ENCODE data around the gene HBM. TPM values are rescaled to one million over a fixed set of nuclear protein-coding genes. Genes with fewer than 3 reads are reported as not detected.
"Not testable (repeated sequence)": the region's sequence is repeated elsewhere in the genome, so short reads cannot be mapped to it uniquely, and the experiment has no call there.

HBM gene
- total RNA-seq, 1 experiment from 2014 or later: not detected

DNA sequence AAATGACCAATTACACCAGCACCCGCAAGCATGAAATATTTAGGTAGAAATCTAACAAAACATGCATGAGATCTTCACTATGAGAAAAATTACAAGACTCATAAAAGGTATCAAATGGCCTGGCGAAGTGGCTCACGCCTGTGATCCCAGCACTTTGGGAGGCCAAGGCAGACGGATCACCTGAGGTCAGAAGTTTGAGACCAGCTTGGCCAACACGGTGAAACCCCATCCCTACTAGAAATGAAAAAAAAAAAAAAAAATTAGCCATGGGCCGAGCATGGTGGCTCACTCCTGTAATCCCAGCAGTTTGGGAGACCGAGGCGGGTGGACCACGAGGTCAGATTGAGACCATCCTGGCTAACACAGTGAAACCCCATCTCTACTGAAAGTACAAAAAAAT is 38.3 kb downstream of the HBM start:
- H3K4me3 ChIP-seq (ENCODE audit: insufficient read depth, low read depth, low read length); DNase-seq; H3K27me3 ChIP-seq (ENCODE audit: control insufficient read depth, insufficient read depth, low read length): not testable (repeated sequence)
- peaks cover 31% of the 10 kb centered on the region for H3K36me3 ChIP-seq (replicated peaks; ENCODE audit: control insufficient read depth, insufficient read depth, low read length)

DNA sequence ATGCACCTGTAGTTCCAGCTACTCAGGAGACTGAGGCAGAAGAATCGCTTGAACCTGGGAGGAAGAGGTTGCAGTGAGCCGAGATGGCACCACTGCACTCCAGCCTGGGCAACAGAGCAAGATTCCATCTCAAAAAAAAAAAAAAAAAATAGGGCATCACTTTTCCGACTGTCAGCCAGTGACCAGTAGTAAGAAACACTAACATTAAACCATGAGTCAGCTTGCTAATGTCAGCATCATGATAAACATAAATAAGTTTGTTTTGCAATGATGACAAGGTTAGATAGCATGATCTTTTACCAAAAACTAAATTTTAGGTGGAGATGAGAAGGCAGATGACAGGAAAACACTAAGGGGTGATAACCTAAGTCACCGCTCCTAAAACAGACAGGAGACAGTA is 43.6 kb downstream of the HBM start:
- not testable (repeated sequence) for H3K4me3 ChIP-seq (ENCODE audit: insufficient read depth, low read depth, low read length); H3K27me3 ChIP-seq (ENCODE audit: control insufficient read depth, insufficient read depth, low read length); DNase-seq
- peaks cover 40% of the 10 kb centered on the region for H3K36me3 ChIP-seq (replicated peaks; ENCODE audit: control insufficient read depth, insufficient read depth, low read length)

DNA sequence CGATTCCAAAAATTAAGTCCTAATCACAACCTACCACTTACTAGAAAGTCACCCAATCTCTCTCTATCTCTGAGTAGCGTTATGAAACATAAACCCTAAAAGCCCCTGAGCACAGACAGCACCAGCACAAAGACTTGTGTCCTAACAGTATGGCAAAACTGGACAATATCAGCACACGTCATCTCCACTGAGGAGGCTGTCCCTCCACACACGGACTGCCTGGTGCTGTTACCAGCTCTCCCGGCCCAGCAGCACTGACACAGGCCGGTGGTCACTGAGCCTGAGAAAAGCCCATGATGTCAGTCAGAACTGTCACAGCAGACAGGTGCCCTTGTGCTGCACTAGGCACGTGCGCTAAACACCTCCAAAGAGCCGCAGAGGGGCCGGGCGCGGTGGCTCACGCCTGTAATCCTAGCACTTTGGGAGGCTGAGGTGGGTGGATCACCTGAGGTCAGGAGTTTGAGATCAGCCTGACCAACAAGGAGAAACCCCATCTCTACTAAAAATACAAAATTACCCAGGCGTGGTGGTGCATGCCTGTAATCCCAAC is 45.9 kb downstream of the HBM start:
- H3K36me3 ChIP-seq (replicated peaks; ENCODE audit: control insufficient read depth, insufficient read depth, low read length): peaks cover 31% of the 10 kb centered on the region
- not testable (repeated sequence) for H3K4me3 ChIP-seq (ENCODE audit: insufficient read depth, low read depth, low read length); DNase-seq; H3K27me3 ChIP-seq (ENCODE audit: control insufficient read depth, insufficient read depth, low read length)

DNA sequence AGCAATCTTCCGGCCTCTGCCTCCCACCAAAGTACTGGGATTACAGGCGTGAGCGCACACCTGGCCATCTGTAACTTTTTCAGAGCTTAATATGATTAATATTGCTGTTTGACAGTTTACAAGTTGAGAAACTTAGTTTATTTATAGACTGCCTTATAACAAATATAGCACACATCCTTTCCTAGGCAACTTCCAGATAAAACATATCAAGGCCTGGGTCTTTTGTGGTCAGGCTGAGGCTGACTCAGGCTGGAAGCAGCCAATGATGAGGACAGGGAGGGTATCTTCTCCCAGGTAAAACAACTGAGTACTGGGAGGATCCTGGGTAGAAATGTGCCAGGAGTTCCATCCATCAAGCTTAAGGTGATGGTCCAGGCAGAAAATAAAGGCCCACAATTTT is 47.2 kb downstream of the HBM start:
- Histone ChIP-seq H3K4me3 (ENCODE audit: insufficient read depth, low read depth, low read length) (no peak overlapping the region), H3K27me3 (ENCODE audit: control insufficient read depth, insufficient read depth, low read length) (no peaks in the 10 kb centered on the region), H3K36me3 (replicated peaks; ENCODE audit: control insufficient read depth, insufficient read depth, low read length) (peaks cover 27% of the 10 kb centered on the region)
- DNase-seq: no peak

Other genes with a start within 250 kb of the HBM start
- gene POLR3K, start 112.4 kb upstream of the HBM start, total RNA-seq (2014; rRNA removed; shearing (Covaris generic)): 11.0 and 13.5 TPM in 2 replicates
- 39.5 and 52.9 TPM in 2 replicates for gene SNRNP25, start 112.2 kb upstream of the HBM start, total RNA-seq (2014; rRNA removed; shearing (Covaris generic))
- gene RHBDF1, start 93.3 kb upstream of the HBM start, total RNA-seq (2014; rRNA removed; shearing (Covaris generic)): 38.2 and 42.5 TPM in 2 replicates
- 140 and 181 TPM in 2 replicates for gene MPG, start 87.8 kb upstream of the HBM start, total RNA-seq (2014; rRNA removed; shearing (Covaris generic))
- 9.9 and 10.9 TPM in 2 replicates for gene NPRL3, start 27.3 kb upstream of the HBM start, total RNA-seq (2014; rRNA removed; shearing (Covaris generic))
- gene HBZ, start 13.3 kb upstream of the HBM start, total RNA-seq (2014; rRNA removed; shearing (Covaris generic)): not detected in 2 replicates
- not detected in 2 replicates for gene HBA2, start 6.9 kb downstream of the HBM start, total RNA-seq (2014; rRNA removed; shearing (Covaris generic))
- not detected in 2 replicates for gene HBA1, start 10.7 kb downstream of the HBM start, total RNA-seq (2014; rRNA removed; shearing (Covaris generic))
- gene HBQ1, start 14.5 kb downstream of the HBM start, total RNA-seq (2014; rRNA removed; shearing (Covaris generic)): 0.59 and 1.6 TPM in 2 replicates
- gene LUC7L, start 63.5 kb downstream of the HBM start, total RNA-seq (2014; rRNA removed; shearing (Covaris generic)): 56.6 and 92.9 TPM in 2 replicates
- 106 and 120 TPM in 2 replicates for gene FAM234A, start 68.8 kb downstream of the HBM start, total RNA-seq (2014; rRNA removed; shearing (Covaris generic))
- gene RGS11, start 110.0 kb downstream of the HBM start, total RNA-seq (2014; rRNA removed; shearing (Covaris generic)): 0.69 and 0.81 TPM in 2 replicates
- gene ARHGDIG, start 114.6 kb downstream of the HBM start, total RNA-seq (2014; rRNA removed; shearing (Covaris generic)): 4.0 and 5.3 TPM in 2 replicates
- gene PDIA2, start 117.2 kb downstream of the HBM start, total RNA-seq (2014; rRNA removed; shearing (Covaris generic)): 0.15 and 2.1 TPM in 2 replicates
- gene AXIN1, start 186.7 kb downstream of the HBM start, total RNA-seq (2014; rRNA removed; shearing (Covaris generic)): 52.4 and 57.8 TPM in 2 replicates
- 225 and 242 TPM in 2 replicates for gene MRPL28, start 204.6 kb downstream of the HBM start, total RNA-seq (2014; rRNA removed; shearing (Covaris generic))
- 107 and 112 TPM in 2 replicates for gene PGAP6, start 216.0 kb downstream of the HBM start, total RNA-seq (2014; rRNA removed; shearing (Covaris generic))
- gene NME4, start 231.2 kb downstream of the HBM start, total RNA-seq (2014; rRNA removed; shearing (Covaris generic)): 400 and 507 TPM in 2 replicates
- gene DECR2, start 235.9 kb downstream of the HBM start, total RNA-seq (2014; rRNA removed; shearing (Covaris generic)): 20.1 and 21.4 TPM in 2 replicates